ENCODE measurements around the gene DNAJB9. TPM values are rescaled to one million over a fixed set of nuclear protein-coding genes. Genes with fewer than 3 reads are reported as not detected.
"Not testable (repeated sequence)": the region's sequence is repeated elsewhere in the genome, so short reads cannot be mapped to it uniquely, and the experiment has no call there.

DNAJB9 gene
- 10 to 100 TPM; 34.6 to 45.0 (median 43.5) TPM for polyA plus RNA-seq (ENCODE audit: insufficient read length in 4 of 4)

- DNase-seq (ENCODE audit: low read depth in 4 of 4, low spot score in 2 of 4) = peak; percentile 94 to 99 (median 96)
Observed at GRCh38 chr7:108569381-108570145, at the start of gene DNAJB9, which contains the start of gene THAP5. DNAJB9 (plus strand) TSS chr7:108569874; CDS start chr7:108571727, 1,853 bp downstream. THAP5 (minus strand) TSS chr7:108569706; CDS start chr7:108569569, 137 bp downstream.

DNA sequence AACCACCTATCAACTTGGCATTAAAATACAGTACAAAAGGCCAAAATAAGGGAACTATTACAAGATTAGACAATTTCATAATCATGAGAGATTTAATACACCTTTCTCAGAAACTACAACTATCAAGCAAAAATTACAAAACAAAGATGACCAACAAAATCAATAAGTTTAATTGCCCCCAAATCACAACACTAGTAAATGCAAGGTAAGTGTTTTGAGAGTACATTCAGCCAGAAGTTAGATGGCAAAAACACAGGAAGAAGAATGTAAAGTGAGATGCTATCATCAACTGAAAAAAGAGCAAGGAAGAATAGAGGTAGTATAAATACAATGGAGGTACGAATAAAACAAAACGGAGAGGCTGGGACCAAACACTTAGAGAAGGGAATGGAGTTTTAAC lies 46.9 kb upstream of the DNAJB9 start:
- DNase-seq (ENCODE audit: low read depth in 4 of 4, low spot score in 2 of 4) = no peak

GRCh38 chr7:108525327-108525984 lies 44.2 kb upstream of the DNAJB9 start:
- peak in 1 of 4 donors; percentile 86 for DNase-seq (ENCODE audit: low read depth in 4 of 4, low spot score in 2 of 4)

DNA sequence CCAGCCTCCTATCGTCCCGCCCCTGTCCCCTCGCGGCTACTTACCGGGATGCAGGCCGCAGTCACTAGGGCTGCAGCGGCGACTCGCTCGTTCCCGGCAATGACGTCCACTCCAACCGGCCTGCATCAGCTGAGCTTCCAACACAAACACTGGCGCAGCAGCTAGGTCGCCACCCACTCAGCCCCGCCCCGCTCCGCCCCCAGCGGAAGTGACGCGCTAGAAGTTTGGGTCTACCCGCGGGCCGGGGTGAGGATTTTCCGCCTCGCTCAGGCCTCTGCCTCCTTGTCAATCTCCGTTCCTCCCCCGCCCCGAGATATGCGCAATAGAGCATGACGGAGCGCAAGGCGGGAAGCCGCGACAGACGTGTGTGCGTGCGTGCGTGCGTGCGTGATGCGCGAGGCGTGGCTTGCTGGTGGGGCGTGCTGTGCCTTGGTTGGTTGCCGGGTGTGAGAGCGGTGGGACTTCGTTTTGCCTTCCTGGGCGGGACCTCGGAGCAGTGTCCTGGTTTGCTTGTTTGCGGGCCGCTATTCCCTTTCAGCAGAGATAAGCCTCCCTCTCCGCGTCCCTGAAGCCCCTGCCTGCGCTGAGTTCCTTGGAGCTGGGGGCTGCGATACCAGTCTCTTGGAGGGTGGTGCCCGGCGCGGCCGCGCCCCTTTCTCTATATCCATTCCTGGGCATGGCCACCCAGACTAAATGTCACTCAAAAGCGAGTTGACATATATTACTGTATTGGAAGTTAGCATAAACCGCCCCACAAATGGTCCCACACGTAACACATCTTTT lies 43.5 kb upstream of the DNAJB9 start, which contains the start of gene PNPLA8:
PNPLA8 (minus strand) TSS at position 151 of the 783 bp plus-strand sequence. CDS start 10,644 bp downstream, outside the sequence.
- peak; percentile 95 to 100 (median 98) for DNase-seq (ENCODE audit: low read depth in 4 of 4, low spot score in 2 of 4)

- no peak for DNase-seq (ENCODE audit: low read depth in 4 of 4, low spot score in 2 of 4)
Observed at GRCh38 chr7:108526768-108527017, 43.0 kb upstream of the DNAJB9 start.

GRCh38 chr7:108528183-108528712 lies 41.4 kb upstream of the DNAJB9 start:
- DNase-seq (ENCODE audit: low read depth in 4 of 4, low spot score in 2 of 4) = no peak

GRCh38 chr7:108529341-108529740 lies 40.3 kb upstream of the DNAJB9 start:
- DNase-seq (ENCODE audit: low read depth in 4 of 4, low spot score in 2 of 4) = no peak

DNA sequence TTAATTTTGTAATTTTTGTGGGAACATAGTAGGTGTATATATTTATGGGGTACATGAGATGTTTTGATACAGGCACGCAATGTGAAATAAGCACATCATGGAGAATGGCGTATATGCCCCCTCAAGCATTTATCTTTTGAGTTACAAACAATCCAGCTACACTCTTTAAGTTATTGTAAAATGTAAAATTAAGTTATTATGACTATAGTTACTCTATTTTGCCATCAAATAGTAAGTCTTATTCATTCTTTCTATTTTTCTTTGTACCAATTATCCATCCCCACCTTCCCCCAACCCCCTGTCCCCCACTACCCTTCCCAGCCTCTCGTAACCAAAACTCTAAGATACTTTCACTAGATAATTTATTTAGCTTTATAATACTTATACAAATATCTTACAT lies 36.0 kb upstream of the DNAJB9 start:
- no peak for DNase-seq (ENCODE audit: low read depth in 4 of 4, low spot score in 2 of 4)

DNA sequence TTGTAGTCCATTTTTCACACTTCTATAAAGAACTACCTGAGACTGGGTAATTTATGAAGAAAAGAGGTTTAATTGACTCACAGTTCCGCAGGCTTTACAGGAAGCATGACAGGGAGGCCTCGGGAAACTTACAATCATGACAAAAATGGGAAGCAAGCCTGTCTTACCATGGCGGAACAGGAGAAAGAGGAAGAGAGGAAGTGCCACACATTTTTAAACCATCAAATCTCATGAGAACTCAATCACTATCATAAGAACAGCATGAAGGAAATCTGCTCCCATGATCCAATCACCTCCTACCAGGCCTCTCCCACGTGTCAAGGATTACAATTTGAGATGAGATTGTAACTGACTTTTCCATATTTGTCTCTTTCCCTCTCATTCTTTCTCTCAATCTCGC lies 34.4 kb upstream of the DNAJB9 start:
- no peak for DNase-seq (ENCODE audit: low read depth in 4 of 4, low spot score in 2 of 4)

GRCh38 chr7:108535744-108536143 lies 33.9 kb upstream of the DNAJB9 start:
- DNase-seq (ENCODE audit: low read depth in 4 of 4, low spot score in 2 of 4) = no peak

- no peak for DNase-seq (ENCODE audit: low read depth in 4 of 4, low spot score in 2 of 4)
Observed at GRCh38 chr7:108537229-108537628, 32.4 kb upstream of the DNAJB9 start.

- not testable (repeated sequence) for DNase-seq (ENCODE audit: low read depth in 4 of 4, low spot score in 2 of 4)
Observed at GRCh38 chr7:108538236-108538635, 31.4 kb upstream of the DNAJB9 start.

DNA sequence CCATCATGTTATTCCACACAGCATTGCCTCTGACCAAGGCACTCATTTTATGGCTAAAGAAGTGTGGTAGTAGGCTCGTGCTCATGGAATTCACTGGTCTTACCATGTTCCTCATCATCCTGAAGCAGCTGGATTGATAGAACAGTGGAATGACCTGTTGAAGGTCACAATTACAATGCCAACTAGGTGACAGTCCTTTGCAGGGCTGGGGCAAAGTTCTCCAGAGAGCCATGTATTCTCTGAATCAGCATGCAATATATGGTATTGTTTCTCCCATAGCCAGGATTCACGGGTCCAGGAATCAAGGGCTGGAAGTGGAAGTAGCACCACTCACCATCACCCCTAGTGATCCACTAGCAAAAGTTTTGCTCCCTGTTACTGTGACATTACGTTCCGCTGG lies 31.0 kb upstream of the DNAJB9 start:
- DNase-seq (ENCODE audit: low read depth in 4 of 4, low spot score in 2 of 4) = not testable (repeated sequence)

GRCh38 chr7:108541478-108541877 lies 28.2 kb upstream of the DNAJB9 start:
- no peak for DNase-seq (ENCODE audit: low read depth in 4 of 4, low spot score in 2 of 4)

GRCh38 chr7:108548141-108548896 lies 21.4 kb upstream of the DNAJB9 start:
- DNase-seq (ENCODE audit: low read depth in 4 of 4, low spot score in 2 of 4) = not testable (repeated sequence)

DNA sequence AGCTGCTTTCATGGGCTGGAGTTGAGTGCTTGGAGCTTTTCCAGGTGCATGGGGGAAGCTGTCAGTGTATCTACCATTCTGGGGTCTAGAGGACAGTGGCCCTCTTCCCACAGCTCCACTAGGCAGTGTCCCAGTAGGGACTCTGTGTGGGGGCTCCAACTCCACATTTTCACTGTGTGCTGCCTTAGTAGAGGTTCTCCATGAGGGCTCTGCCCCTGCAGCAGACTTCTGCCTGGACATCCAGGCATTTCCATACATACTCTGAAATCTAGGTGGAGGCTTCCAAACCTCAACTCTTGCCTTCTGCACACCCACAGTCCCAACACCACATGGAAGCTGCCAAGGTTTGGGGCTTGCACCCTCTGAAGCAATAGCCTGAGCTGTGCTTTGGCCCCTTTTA lies 13.0 kb upstream of the DNAJB9 start:
- not testable (repeated sequence) for DNase-seq (ENCODE audit: low read depth in 4 of 4, low spot score in 2 of 4)

DNA sequence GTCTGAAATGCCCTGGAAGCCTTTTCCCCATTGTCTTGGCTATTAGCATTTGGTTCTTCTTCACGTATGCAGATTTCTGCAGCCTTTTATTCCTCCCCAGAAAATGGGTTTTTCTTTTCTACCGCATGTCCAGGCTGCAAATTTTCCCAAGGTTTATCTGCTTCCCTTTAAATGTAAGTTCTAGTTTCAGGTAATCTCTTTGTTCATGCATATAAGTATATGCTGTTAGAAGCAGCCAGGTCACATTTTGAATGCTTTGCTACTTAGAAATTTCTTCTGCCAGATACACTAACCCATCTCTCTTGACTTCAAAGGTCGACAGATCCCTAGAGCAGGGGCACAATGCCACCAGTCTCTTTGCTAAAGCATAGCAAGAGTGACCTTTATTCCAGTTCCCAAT lies 12.5 kb upstream of the DNAJB9 start:
- DNase-seq (ENCODE audit: low read depth in 4 of 4, low spot score in 2 of 4) = no peak

GRCh38 chr7:108557617-108558016 lies 12.1 kb upstream of the DNAJB9 start:
- DNase-seq (ENCODE audit: low read depth in 4 of 4, low spot score in 2 of 4) = no peak

GRCh38 chr7:108559253-108559652 lies 10.4 kb upstream of the DNAJB9 start:
- no peak for DNase-seq (ENCODE audit: low read depth in 4 of 4, low spot score in 2 of 4)

DNA sequence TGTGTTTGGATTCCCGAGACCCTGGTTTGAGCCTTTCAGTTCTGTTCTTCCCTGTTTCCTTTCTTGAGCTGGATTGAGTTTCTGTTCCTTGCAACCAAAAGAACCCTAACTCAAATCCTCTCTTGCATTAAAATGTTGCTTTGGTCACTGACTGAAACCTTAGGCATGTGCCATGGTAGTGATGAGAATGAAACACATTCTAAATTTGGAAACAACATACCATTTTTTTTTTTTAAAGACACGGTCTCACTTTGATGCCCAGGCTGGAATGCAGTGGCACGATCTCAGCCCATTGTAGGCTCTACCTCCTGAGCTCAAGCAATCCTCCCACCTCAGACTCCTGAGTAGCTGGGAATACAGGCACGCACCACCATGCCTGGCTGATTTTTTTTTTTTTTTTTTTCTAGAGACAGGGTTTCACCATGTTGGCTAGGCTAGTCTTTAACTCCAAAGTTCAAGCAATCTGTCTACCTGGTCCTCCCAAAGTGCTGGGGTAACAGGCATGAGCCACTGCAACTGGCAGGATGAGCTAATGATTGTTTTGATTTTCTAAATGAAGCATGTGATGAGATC lies 8.5 kb upstream of the DNAJB9 start:
- no peak for DNase-seq (ENCODE audit: low read depth in 4 of 4, low spot score in 2 of 4)
